C4-2B (cell line): Measurements from ENCODE around the gene ATP11C.
"Not testable (repeated sequence)": the region's sequence is repeated elsewhere in the genome, so short reads cannot be mapped to it uniquely, and the experiment has no call there.

Experiments used
- H3K27ac ChIP-seq: fragments of 450-650 bp; 2 replicates; pipeline ENCODE4 v1.5.1; 2017
- CTCF ChIP-seq: fragments of 450-650 bp; conservative IDR thresholded peaks from 2 replicates; pipeline ENCODE4 v1.5.1; 2017; ENCODE audit warnings: mild to moderate bottlenecking
- ZFX ChIP-seq: fragments of 450-650 bp; IDR thresholded peaks from 2 replicates; pipeline ENCODE4 v1.6.1; 2017

Gene ATP11C

GRCh38 chrX:139882299-139882698 is 50.6 kb downstream of the ATP11C start:
- H3K27ac ChIP-seq, result no peak overlapping the region
- TF ChIP-seq ZFX (no peak), CTCF (no peak)

GRCh38 chrX:139881572-139881971 is 51.3 kb downstream of the ATP11C start:
- TF ChIP-seq CTCF, result no peak
- TF ChIP-seq ZFX, result no peak
- no peak overlapping the region for H3K27ac ChIP-seq

DNA sequence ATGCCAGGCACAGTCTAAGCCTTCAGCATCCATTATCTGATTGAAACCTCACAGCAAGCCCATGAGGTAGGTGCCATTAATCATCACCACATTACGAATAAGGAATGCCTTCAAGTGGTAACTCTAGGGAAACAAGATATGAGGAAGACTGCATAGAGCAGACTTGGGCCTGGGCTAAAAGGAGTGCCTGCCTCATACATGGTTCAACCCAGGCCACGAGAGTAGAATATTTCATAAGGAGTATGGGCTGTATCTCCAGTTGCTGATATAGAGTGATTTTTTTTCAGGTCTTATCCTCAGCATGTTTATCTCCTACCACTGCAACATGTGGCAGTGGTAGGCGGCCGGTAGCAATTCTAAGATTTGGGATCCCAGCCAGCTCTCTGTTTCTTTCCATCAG is 51.7 kb downstream of the ATP11C start:
- no peak for TF ChIP-seq CTCF
- TF ChIP-seq ZFX, result no peak
- H3K27ac ChIP-seq, result no peak overlapping the region

DNA sequence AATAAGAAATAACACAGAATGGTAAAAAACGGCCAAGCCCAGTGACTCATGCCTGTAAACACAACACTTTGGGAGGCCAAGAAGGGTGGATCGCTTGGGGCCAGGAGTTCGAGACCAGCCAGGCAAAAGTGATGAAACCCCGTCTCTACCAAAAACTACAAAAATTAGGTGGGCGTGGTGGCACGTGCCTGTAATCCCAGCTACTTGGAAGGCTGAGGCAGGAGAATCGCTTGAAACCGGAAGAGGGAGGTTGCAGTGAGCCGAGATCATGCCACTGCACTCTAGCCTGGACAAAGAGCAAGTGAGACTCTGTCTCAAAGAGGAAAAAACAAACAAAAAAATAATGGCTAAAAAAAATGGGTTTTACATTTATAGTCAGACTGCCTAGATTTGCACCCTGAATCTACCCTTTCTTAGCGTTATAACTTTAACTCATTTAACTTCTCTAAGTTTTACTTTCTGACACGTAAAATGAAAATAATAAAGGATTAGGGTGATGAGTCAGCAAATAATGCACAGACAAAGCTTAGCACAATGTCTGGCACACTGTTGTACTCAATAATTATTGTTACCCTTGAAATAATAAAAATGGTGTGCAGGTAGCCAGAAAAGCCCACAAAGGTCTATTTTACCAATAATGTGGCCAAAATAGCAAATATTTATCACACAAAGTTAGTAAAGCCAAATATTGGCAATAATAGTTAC is 55.0 kb downstream of the ATP11C start:
- no peak overlapping the region for H3K27ac ChIP-seq
- TF ChIP-seq CTCF (no peak), ZFX (no peak)

GRCh38 chrX:139875841-139876240 is 57.0 kb downstream of the ATP11C start:
- TF ChIP-seq CTCF (no peak), ZFX (no peak)
- no peak overlapping the region for H3K27ac ChIP-seq

DNA sequence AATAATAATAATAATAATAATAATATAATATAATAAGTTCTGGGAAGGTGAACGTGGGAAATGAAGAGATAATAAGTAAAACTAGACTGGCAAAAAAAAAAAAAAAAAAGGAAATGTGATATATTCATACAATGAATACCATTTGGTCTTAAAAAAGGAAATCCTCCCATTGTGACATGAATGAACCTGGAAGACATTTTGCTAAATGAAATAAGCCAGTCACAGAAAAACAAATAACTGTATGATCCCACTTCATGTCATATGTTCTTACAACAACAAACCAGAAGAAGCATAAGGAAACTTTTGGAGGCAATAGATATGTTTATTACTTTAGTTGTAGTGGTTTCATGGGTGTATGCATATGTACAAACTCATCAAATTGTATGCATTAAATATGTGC is 63.1 kb downstream of the ATP11C start:
- no peak overlapping the region for H3K27ac ChIP-seq
- TF ChIP-seq CTCF (no peak), ZFX (no peak)

- H3K27ac ChIP-seq, result no peak overlapping the region
- no peak for TF ChIP-seq ZFX
Observed at GRCh38 chrX:139864640-139865039, 68.2 kb downstream of the ATP11C start.

DNA sequence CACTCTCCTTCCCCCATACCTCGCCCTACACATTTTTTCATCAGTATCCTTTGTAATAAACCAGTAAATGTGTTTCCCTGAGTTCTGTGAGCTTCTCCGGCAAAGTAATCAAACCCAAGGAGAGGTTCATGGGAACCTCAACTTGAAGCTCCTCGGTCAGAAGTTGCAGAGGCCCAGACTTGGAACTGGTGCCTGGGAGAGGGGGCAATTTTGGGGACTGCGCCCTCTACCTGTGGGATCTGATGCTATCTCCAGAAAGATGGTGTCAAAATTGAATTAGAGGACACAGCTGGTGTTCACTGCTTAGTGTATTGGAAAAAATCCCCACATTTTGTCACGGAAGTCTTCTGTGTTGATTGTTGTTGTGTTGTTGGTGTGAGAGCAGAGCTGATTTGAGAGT is 70.6 kb downstream of the ATP11C start:
- H3K27ac ChIP-seq, result no peak overlapping the region
- TF ChIP-seq CTCF (peak; percentile 10; the same call in 1 of the 2 replicates), ZFX (no peak)

GRCh38 chrX:139856826-139857225 is 76.0 kb downstream of the ATP11C start:
- not testable (repeated sequence) for H3K27ac ChIP-seq
